ENCODE data around the gene PKD2L1. TPM values are rescaled to one million over a fixed set of nuclear protein-coding genes. Genes with fewer than 3 reads are reported as not detected.
"Not testable (repeated sequence)": the region's sequence is repeated elsewhere in the genome, so short reads cannot be mapped to it uniquely, and the experiment has no call there.

The PKD2L1 gene
- not detected for total RNA-seq

DNA sequence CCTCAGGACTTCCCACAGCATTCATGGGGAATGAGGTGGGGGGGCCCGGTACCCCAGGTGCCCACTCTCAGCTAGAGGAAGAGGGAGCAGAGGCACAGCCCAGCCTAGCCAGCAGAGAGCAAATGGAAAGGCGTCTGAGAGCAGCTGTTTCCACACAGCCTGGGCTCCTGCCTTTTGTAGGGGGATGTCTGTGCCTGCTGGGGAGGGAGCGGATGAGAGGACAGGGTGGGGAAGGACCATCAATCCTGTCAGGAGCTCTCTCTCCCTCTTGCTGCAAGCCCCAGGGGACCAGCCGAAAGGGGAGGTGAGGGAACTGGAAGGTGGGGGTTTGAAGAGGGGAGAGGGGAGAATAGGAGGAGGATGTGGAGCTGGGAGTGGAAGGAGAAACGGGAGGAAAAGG, at the start of gene PKD2L1:
Gene PKD2L1, minus strand, starts transcription at position 150 of the 400 bp plus-strand sequence. Its CDS starts 125 bp downstream, at position 25.
- H3K9me3 Mint-ChIP-seq = no peaks in the 10 kb centered on the region
- no peak within 1 kb of the TSS for H3K4me3 Mint-ChIP-seq
- intact Hi-C loops (cut with micrococcal nuclease) = no loop called here
- CTCF ChIA-PET = interaction anchor here (0.5 to 2.2 kb wide), 4 partner anchors 42 to 153 kb away, joined by 3 to 12 read pairs (median 6); no protein-coding TSS in a partner anchor
- H3K27me3 Mint-ChIP-seq (ENCODE audit: low read depth) = peaks cover 4% of the 10 kb centered on the region
- DNase-seq = no peak
- peaks cover 16% of the 10 kb centered on the region for H3K4me1 Mint-ChIP-seq (ENCODE audit: low read depth)
- no peaks in the 10 kb centered on the region for H3K36me3 Mint-ChIP-seq (ENCODE audit: low read depth)
- H3K27ac Mint-ChIP-seq = no peak within 1 kb of the TSS

DNA sequence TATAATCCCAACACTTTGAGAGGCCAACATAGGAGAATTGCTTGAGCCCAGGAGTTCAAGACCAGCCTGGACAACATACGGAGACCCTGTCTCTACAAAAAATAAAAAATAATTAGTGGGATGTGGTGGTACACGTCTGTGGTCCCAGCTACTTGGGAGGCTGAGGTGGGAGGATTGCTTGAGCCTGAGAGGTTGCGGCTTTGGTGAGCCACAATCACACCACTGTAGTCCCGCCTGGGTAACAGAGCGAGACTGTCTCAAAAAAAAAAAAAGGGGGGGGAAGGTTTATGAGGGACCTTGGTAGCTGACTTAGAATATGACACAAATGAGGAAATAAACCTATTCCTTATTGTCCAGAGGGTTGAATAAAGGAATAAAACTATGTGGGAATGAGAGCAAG, 47.8 kb upstream of the PKD2L1 start:
- intact Hi-C loops (cut with micrococcal nuclease) = no loop called here
- Mint-ChIP-seq H3K27me3 (ENCODE audit: low read depth) (no peaks in the 10 kb centered on the region), H3K4me1 (ENCODE audit: low read depth) (peaks cover 12% of the 10 kb centered on the region), H3K27ac (no peak overlapping the region), H3K36me3 (ENCODE audit: low read depth) (peaks cover 20% of the 10 kb centered on the region), H3K4me3 (no peak overlapping the region), H3K9me3 (no peaks in the 10 kb centered on the region)
- no peak for DNase-seq
- CTCF ChIA-PET = interaction anchor here (0.6 to 1.2 kb wide), 2 partner anchors 35 to 59 kb away, joined by 3 to 4 read pairs; no protein-coding TSS in a partner anchor

DNA sequence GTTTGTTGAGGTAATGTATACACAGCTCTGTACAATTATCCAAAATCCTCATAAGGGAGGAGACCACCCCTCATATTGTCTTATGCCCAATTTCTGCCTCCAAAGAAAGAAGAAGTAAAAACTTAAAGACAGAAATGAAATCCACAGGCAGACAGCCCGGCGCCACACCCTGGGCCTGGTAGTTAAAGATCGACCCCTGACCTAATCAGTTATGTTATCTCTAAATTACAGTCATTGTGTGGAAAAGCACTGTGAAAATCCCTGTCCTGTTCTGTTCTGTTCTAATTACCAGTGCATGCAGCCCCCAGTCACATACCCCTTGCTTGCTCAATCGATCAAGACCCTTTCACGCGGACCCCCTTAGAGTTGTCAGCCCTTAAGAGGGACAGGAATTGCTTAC, 46.6 kb upstream of the PKD2L1 start:
- H3K27ac Mint-ChIP-seq; intact Hi-C loops (cut with micrococcal nuclease); H3K36me3 Mint-ChIP-seq (ENCODE audit: low read depth); H3K27me3 Mint-ChIP-seq (ENCODE audit: low read depth); H3K4me3 Mint-ChIP-seq; H3K9me3 Mint-ChIP-seq; DNase-seq: not testable (repeated sequence)
- peaks cover 12% of the 10 kb centered on the region for H3K4me1 Mint-ChIP-seq (ENCODE audit: low read depth)
- CTCF ChIA-PET = interaction anchor here (0.6 to 1.3 kb wide), 2 partner anchors 56 to 62 kb away, joined by 4 to 6 read pairs; no protein-coding TSS in a partner anchor

DNA sequence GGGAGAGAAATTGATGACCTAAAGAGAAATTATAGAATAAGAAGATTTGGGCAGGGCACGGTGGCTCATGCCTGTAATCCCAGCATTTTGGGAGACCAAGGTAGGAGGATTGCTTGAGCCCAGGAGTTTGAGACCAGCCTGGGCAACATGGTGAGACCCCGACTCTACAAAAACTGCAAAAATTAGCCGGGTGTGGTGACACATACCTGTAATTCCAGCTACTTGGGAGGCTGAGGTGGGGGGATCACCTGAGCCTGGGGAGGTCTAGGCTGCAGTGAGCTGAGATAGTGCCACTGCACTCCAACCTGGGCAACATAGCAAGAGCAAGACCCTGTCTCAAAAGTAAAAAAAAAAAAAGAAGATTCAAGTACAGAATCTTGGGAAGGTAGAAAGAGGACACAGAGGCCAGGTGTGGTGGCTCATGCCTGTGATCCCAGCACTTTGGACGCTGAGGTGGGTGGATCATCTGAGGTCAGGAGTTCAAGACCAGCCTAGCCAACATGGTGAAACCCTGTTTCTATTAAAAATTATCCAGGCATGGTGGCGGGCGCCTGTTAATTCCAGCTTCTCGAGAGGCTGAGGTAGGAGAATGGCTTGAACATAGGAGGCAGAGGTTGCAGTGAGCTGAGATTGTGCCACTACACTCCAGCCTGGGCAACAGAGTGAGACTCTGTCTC, 44.8 kb upstream of the PKD2L1 start:
- peaks cover 28% of the 10 kb centered on the region for H3K4me1 Mint-ChIP-seq (ENCODE audit: low read depth)
- not testable (repeated sequence) for H3K9me3 Mint-ChIP-seq; H3K36me3 Mint-ChIP-seq (ENCODE audit: low read depth); H3K27me3 Mint-ChIP-seq (ENCODE audit: low read depth); H3K27ac Mint-ChIP-seq; H3K4me3 Mint-ChIP-seq; DNase-seq
- intact Hi-C loops (cut with micrococcal nuclease) = loop anchor here (5.0 kb wide), 3 partner anchors 622 to 943 kb away; partner anchors contain the start of genes COX15, CUTC, GOT1 and LZTS2
- CTCF ChIA-PET = interaction anchor here (0.6 to 1.8 kb wide), 3 partner anchors 32 to 134 kb away, joined by 4 to 9 read pairs (median 4); no protein-coding TSS in a partner anchor

DNA sequence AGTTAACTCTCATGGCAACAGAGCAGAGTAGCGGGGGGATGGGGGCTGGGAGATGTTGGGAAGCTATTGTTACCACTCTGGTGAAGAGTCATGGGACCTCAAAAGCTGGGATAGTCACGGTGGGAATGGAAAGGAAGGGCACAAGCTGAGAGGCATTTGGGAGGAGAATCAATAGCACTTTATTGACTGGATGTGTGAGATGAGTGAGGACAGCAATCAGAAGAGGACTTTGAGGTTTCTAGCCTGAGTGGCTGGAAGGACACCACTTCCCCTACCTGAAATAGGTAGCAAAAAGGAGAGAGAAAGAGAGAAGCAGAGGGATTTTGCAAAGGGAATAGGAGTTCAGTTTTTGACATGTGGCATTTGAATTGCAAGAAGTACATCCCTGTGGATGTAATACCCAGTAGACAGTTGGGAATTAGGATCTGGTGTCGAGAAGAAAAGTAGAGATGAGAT, 44.2 kb upstream of the PKD2L1 start:
- CTCF ChIA-PET = interaction anchor here (0.9 to 1.8 kb wide), 5 partner anchors 23 to 134 kb away, joined by 4 to 10 read pairs (median 6); partner anchors contain the start of gene SCD
- peaks cover 30% of the 10 kb centered on the region for H3K4me1 Mint-ChIP-seq (ENCODE audit: low read depth)
- H3K27ac Mint-ChIP-seq = no peak overlapping the region
- H3K27me3 Mint-ChIP-seq (ENCODE audit: low read depth) = no peaks in the 10 kb centered on the region
- DNase-seq = no peak
- no peak overlapping the region for H3K4me3 Mint-ChIP-seq
- no peaks in the 10 kb centered on the region for H3K36me3 Mint-ChIP-seq (ENCODE audit: low read depth)
- intact Hi-C loops (cut with micrococcal nuclease) = loop anchor here (5.0 kb wide), 3 partner anchors 623 to 942 kb away; partner anchors contain the start of genes COX15, CUTC, GOT1 and LZTS2
- no peaks in the 10 kb centered on the region for H3K9me3 Mint-ChIP-seq

DNA sequence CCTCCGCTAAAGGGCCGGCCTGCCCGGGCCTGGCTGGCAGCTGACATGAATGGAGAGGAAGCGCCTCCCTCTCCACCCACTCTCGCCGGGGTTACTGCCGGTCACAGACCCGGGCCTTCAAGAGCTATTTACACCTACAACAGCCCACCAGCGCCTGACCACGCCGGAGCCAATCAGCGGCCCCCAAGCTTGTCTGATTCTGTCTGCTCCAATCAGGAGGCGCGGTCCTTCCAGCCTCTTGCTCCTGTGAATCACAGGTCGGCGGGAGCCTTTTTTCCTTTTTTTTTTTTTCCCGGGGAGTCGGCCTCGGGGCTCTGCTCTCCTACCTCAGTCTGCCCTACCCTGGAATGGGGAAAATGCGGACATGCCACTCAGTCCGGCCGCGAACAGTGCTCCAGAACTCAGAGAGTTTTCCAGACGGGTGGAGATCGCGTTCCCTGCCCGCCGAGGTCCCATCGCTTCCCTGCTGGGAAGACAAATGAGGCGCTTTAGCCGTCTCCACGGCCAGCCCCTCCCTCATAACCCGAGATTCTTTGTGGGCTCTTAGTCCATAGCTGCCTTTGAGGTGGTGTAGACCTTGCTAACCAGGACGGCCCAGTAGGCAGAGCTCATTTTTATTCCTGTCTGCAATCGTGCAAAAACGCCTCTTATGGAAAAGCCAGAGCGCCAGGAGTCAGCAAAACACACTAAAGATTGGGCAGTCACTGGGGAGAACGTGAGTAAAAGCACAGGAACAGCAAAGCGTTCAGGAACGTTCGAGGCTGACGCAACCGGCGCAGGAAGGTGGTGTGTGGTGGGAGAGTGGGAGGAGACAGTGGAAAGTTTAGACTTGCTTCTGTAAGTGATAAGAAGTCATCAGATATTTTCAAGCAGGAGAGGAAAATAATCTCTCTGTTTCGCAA, 43.5 kb upstream of the PKD2L1 start:
- CTCF ChIA-PET = interaction anchor here (0.6 to 1.8 kb wide), 8 partner anchors 22 to 202 kb away, joined by 3 to 10 read pairs (median 4); partner anchors contain the start of gene SCD

DNA sequence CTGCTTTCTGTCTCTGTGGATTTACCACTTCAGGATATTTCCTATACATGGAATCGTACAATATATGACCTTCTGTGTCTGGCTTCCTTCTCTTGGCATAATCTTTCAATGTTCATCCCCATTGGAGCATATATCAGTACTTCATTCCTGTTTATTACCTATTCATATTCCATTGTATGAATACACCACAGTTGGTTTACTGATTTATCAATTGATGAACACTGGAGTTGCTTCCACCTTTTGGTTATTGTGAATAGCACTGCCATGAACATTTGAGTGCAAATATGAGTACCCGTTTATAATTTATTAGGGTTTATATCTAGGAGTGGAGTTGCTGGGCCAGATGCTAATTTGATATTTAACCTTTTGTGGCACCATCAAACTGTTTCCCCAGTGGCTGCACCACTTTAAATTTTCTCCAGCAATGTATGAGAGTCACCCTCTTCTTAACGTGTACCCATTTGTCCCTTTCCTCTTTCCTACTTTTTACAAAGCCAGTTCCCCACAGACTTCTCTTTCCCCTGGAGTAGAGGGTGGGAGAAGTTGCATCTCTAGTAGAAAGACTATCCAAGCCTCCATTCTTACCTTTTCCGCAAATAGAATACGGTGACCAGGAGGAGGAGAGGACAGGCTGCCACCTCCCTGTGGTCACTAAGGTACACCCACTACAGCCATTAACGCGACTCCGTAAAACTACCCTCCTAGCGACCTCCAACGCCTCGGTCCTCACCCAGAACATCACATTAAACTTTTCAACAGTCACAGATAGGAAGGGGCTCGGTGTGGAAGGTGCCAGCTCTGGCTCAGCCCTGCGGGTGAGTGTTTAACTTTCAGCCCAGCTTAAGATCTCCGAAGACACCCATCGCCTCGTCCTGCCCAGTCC, 42.6 kb upstream of the PKD2L1 start:
- CTCF ChIA-PET = interaction anchor here (0.6 to 1.8 kb wide), 7 partner anchors 21 to 201 kb away, joined by 3 to 10 read pairs (median 3); partner anchors contain the start of gene SCD
- intact Hi-C loops (cut with micrococcal nuclease) = loop anchor here (1.0 to 5.0 kb wide), 11 partner anchors 45 to 940 kb away; partner anchors contain the start of genes BLOC1S2, CHUK, COX15 and CUTC

More for the DNA sequence above, 43.5 kb upstream of the PKD2L1 start:
- Mint-ChIP-seq H3K4me3 (no peak overlapping the region), H3K27ac (no peak overlapping the region), H3K36me3 (ENCODE audit: low read depth) (no peaks in the 10 kb centered on the region), H3K27me3 (ENCODE audit: low read depth) (no peaks in the 10 kb centered on the region), H3K4me1 (ENCODE audit: low read depth) (peaks cover 30% of the 10 kb centered on the region), H3K9me3 (no peaks in the 10 kb centered on the region)
- intact Hi-C loops (cut with micrococcal nuclease) = loop anchor here (1.0 to 5.0 kb wide), 11 partner anchors 46 to 941 kb away; partner anchors contain the start of genes BLOC1S2, CHUK, COX15 and CUTC
- peak; percentile 99 for DNase-seq

DNA sequence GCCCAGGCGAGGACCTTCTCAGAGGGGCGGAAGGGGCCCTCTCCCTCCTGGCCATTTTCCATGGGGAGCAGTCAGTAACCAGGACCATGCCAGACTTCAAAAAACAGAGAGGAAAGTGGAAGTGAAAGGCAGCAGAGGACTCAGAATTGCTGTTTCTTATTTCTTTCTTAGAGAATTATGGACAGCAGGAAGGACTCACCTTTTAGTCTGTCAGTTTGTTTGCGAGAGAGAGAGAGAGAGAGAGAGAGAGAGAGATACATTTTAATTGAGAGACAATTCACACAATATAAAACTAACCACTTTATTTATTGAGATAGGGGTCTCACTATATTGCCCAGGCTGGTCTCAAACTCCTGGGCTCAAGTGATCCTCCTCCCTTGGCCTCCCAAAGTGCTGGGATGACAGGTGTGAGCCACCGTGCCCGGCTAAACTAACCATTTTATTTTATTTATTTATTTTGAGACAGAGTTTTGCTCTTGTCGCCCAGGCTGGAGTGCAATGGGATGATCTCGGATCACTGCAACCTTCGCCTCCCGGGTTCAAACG, 41.5 kb upstream of the PKD2L1 start:
- DNase-seq = no peak
- Mint-ChIP-seq H3K9me3 (no peaks in the 10 kb centered on the region), H3K4me3 (peak overlapping the region; percentile 41), H3K4me1 (ENCODE audit: low read depth) (peaks cover 25% of the 10 kb centered on the region), H3K36me3 (ENCODE audit: low read depth) (peaks cover 1% of the 10 kb centered on the region), H3K27ac (no peak overlapping the region), H3K27me3 (ENCODE audit: low read depth) (no peaks in the 10 kb centered on the region)
- intact Hi-C loops (cut with micrococcal nuclease) = loop anchor here (1.0 to 5.0 kb wide), 9 partner anchors 24 to 939 kb away; partner anchors contain the start of genes CHUK, COX15, CUTC and GOT1
- CTCF ChIA-PET = interaction anchor here (0.7 to 1.7 kb wide), 6 partner anchors 20 to 62 kb away, joined by 3 to 9 read pairs (median 4); no protein-coding TSS in a partner anchor

More for the DNA sequence above, 42.6 kb upstream of the PKD2L1 start:
- no peaks in the 10 kb centered on the region for H3K36me3 Mint-ChIP-seq (ENCODE audit: low read depth)
- DNase-seq = no peak
- no peaks in the 10 kb centered on the region for H3K27me3 Mint-ChIP-seq (ENCODE audit: low read depth)
- H3K4me3 Mint-ChIP-seq = no peak overlapping the region
- H3K9me3 Mint-ChIP-seq = no peaks in the 10 kb centered on the region
- H3K4me1 Mint-ChIP-seq (ENCODE audit: low read depth) = peaks cover 30% of the 10 kb centered on the region
- no peak overlapping the region for H3K27ac Mint-ChIP-seq

DNA sequence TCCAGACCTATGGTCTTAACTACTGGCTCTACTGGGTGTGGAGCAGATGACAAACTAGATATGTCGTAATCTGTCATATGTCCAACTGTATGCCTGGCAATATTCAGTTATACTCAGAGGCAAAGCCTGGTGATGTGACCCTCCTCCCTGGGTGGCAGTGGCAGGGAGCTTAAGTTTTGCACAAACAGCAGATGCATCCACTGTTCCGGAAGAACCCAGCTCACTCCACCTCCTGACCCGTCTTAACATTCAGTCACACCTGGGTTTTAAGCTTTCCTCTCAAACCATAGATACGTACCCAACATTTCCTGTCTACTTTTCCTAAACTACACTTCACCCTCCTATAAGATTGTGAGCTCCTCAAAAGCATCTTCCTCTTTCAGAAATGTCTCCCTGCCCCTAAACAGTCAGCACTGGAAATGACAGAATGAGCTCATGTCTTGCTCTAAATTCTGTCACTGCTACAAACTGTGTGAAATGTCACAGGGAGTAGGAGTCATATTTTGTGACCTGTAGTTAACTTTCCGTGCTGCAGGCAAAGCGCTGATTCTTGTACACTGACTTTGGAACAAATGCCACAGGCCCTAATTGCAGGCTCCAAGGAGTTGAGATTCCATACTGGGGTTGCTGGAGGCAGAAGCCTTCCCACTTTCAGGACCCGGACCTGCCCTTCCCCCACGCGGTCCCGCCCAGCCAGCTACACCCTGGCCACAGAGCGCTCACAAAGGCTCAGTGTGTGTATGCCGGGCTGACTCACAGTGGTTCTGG, 40.9 kb upstream of the PKD2L1 start:
- peaks cover 22% of the 10 kb centered on the region for H3K4me1 Mint-ChIP-seq (ENCODE audit: low read depth)
- H3K27me3 Mint-ChIP-seq (ENCODE audit: low read depth) = no peaks in the 10 kb centered on the region
- no peak overlapping the region for H3K27ac Mint-ChIP-seq
- peaks cover 1% of the 10 kb centered on the region for H3K36me3 Mint-ChIP-seq (ENCODE audit: low read depth)
- H3K9me3 Mint-ChIP-seq = no peaks in the 10 kb centered on the region
- CTCF ChIA-PET = interaction anchor here (0.8 to 1.7 kb wide), 9 partner anchors 10 to 147 kb away, joined by 3 to 9 read pairs (median 4); no protein-coding TSS in a partner anchor
- peak; percentile 78 for DNase-seq
- H3K4me3 Mint-ChIP-seq = peak overlapping the region; percentile 41
- intact Hi-C loops (cut with micrococcal nuclease) = loop anchor here (1.0 to 5.0 kb wide), 6 partner anchors 24 to 939 kb away; partner anchors contain the start of genes COX15, CUTC, GOT1 and LZTS2

DNA sequence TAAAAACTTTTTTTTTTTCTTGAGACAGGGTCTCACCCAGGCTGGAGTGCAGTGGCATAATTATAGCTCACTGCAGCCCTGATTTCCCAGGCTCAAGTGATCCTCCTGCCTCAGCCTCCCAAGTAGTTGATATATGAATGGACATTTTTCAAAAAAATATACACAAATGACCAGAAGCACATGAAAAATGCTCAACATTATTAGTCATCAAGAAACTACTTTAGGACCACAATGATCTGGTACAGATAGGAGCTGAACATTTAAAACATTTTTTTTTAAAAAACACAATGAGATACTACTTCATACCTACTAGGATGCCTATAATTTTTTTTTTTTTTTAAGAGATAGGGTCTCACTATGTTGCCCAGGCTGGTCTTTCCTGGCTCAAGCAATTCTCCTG, 38.7 kb upstream of the PKD2L1 start:
- no peaks in the 10 kb centered on the region for H3K9me3 Mint-ChIP-seq
- peaks cover 9% of the 10 kb centered on the region for H3K36me3 Mint-ChIP-seq (ENCODE audit: low read depth)
- CTCF ChIA-PET = no interaction called here
- H3K4me1 Mint-ChIP-seq (ENCODE audit: low read depth) = peaks cover 24% of the 10 kb centered on the region
- no peak overlapping the region for H3K27ac Mint-ChIP-seq
- no peak for DNase-seq
- intact Hi-C loops (cut with micrococcal nuclease) = no loop called here
- H3K27me3 Mint-ChIP-seq (ENCODE audit: low read depth) = no peaks in the 10 kb centered on the region
- no peak overlapping the region for H3K4me3 Mint-ChIP-seq

Data from activated naive CD4-positive, alpha-beta T cell treated with anti-CD3 and anti-CD28 coated beads for 36 hours (primary cell).